ENCODE data around the gene FAM107B. TPM values are rescaled to one million over a fixed set of nuclear protein-coding genes. Genes with fewer than 3 reads are reported as not detected.

The FAM107B gene
- total RNA-seq, 4 donors from 2014 or later: 7.3 to 15.6 (median 13.3) TPM

DNA sequence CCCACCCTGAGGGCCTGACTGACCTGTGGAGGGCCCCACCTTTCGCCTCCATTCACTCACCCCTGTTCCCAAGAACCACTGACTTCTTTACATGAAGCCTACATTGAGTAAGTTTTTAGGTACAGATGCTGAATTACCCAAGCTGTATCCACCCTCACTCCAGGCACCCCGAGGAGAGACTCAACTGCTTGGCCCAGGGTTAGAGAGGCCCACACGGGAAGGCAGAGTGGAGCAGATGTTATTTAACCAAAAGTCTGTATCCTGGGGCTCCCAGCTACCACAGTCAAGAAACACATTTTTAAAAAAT is 230.8 kb downstream of the FAM107B start:
- no peak for ATAC-seq
- Histone ChIP-seq H3K27me3 (no peaks in the 10 kb centered on the region), H3K4me1 (peaks cover 0 to 26% (median 0%) of the 10 kb centered on the region in 3 donors), H3K27ac (peak overlapping the region in 1 of 4 donors; percentile 25), H3K4me3 (no peak overlapping the region), H3K36me3 (no peaks in the 10 kb centered on the region), H3K9me3 (no peaks in the 10 kb centered on the region)
- TF ChIP-seq CTCF (IDR thresholded peaks at IDR 0.05) (no peak), EP300 (IDR thresholded peaks at IDR 0.05) (no peak), POLR2A (IDR thresholded peaks at IDR 0.05) (no peak), POLR2AphosphoS5 (IDR thresholded peaks at IDR 0.05) (no peak)
- 90 to 93% methylated on average over 2 of the region's 3 CpGs for WGBS, 2 donors (ENCODE audit: low coverage in 1 of 2)

DNA sequence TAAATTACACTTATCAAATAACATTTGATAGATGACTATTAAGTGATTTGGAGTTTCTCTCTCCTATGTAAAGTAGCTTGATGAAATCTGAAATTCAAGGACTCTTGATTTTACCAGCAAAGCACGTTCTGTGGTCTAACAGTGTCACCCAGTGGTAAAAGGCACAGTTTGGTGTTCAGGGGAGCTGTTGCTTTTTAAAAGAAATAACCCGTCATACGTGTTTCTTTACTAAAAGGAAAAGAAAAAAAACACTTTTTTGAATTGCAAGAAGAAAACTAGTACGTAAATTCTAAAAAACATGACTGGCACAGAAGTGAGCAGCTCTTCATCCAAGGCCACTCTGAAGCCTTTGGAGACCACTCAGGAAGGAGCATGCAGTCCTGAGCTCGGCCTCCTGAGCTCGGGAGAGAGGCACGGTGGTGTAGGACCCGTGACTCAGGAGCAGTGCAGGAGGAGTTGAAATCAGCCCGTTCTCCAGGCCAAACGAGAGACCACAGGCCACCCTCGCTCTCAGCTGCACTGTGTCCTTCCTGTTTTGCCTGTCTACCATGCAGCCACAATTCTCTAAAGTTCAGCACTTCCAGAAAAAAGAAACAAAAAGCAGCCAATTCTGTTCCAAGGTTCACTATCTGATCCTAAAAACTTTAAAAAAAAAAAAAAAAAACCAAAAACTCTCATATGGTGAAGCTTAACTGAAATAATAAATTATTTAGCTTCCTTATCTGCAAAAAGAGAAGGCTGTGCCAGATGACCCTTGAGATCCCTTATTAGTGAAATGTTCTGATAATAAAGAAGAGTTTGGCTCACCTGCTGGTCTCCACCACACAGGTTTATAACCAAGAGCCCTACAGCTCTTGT is 231.4 kb downstream of the FAM107B start:
- peaks cover 0 to 26% (median 0%) of the 10 kb centered on the region in 3 donors for H3K4me1 ChIP-seq
- no peaks in the 10 kb centered on the region for H3K9me3 ChIP-seq
- peak; percentile 61 for ATAC-seq
- TF ChIP-seq EP300 (IDR thresholded peaks at IDR 0.05): no peak
- peak in 3 of 4 experiments; percentile 40 to 46 (median 41) for TF ChIP-seq CTCF (IDR thresholded peaks at IDR 0.05)
- WGBS, 2 donors (ENCODE audit: low coverage in 1 of 2): 42 to 56% methylated on average over 4 to 11 of the region's 11 CpGs
- no peak overlapping the region for H3K4me3 ChIP-seq
- no peaks in the 10 kb centered on the region for H3K27me3 ChIP-seq
- H3K36me3 ChIP-seq: no peaks in the 10 kb centered on the region
- H3K27ac ChIP-seq: peak overlapping the region in 2 of 4 donors; percentile 25 to 35

DNA sequence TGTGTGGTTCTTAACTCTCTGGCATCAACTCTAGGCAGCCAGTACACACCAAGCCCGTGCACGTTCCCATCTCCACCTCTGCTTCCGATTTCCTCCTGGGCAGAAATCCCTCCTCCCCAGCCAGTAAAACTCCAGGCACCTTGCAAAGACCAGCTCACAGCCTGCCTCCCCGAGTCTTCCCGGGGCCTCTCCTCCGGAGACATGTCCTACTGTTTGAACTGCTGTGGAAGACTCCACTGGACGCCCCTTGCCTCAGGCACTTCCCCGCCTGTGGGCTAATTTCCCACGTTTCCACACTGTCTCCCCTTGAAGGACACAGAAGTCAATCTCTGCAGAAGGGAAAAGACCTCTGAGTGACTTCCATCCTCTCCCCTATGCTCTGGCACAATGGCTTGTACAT is 233.3 kb downstream of the FAM107B start:
- ATAC-seq: no peak
- 87 to 91% methylated on average over 4 to 6 of the region's 9 CpGs for WGBS, 2 donors (ENCODE audit: low coverage in 1 of 2)

GRCh38 chr10:14540611-14541010 is 234.1 kb downstream of the FAM107B start:
- H3K27ac ChIP-seq: no peak overlapping the region
- WGBS, 2 donors (ENCODE audit: low coverage in 1 of 2): 89 to 100% methylated on average over 3 to 5 of the region's 5 CpGs
- no peaks in the 10 kb centered on the region for H3K36me3 ChIP-seq
- TF ChIP-seq CTCF (IDR thresholded peaks at IDR 0.05) (no peak), POLR2A (IDR thresholded peaks at IDR 0.05) (no peak), EP300 (IDR thresholded peaks at IDR 0.05) (no peak)
- H3K9me3 ChIP-seq: no peaks in the 10 kb centered on the region
- H3K27me3 ChIP-seq: no peaks in the 10 kb centered on the region
- H3K4me1 ChIP-seq: peaks cover 0 to 34% (median 0%) of the 10 kb centered on the region in 3 donors
- no peak overlapping the region for H3K4me3 ChIP-seq
- no peak for ATAC-seq

More for the DNA sequence above, 233.3 kb downstream of the FAM107B start:
- no peaks in the 10 kb centered on the region for H3K9me3 ChIP-seq
- no peak overlapping the region for H3K4me3 ChIP-seq
- H3K4me1 ChIP-seq: peaks cover 0 to 34% (median 0%) of the 10 kb centered on the region in 3 donors
- TF ChIP-seq CTCF (IDR thresholded peaks at IDR 0.05) (no peak), EP300 (IDR thresholded peaks at IDR 0.05) (no peak), POLR2AphosphoS5 (IDR thresholded peaks at IDR 0.05) (no peak), POLR2A (IDR thresholded peaks at IDR 0.05) (no peak)
- no peak overlapping the region for H3K27ac ChIP-seq
- H3K36me3 ChIP-seq: no peaks in the 10 kb centered on the region
- H3K27me3 ChIP-seq: no peaks in the 10 kb centered on the region

DNA sequence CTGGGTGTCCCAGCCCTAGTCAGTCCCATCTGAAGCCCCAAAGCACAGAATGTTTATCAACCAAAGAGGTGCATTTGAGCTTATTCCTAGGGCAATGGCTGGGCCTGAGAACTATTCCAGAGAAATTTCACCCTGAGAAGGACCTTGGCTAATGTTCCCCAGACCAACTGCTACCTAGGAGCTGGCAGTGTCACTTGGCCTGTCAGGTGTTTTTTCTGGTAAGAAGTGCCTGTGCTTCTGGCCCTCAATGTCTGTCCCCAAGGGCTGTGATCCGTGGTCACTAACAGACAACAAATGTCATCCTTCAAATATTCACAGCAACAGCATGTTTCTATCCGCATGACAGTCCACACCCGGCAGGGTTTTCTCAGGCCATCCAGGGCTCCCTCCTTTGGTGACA is 234.6 kb downstream of the FAM107B start:
- H3K27me3 ChIP-seq: no peaks in the 10 kb centered on the region
- no peaks in the 10 kb centered on the region for H3K36me3 ChIP-seq
- no peak for ATAC-seq
- peaks cover 0 to 34% (median 0%) of the 10 kb centered on the region in 3 donors for H3K4me1 ChIP-seq
- TF ChIP-seq CTCF (IDR thresholded peaks at IDR 0.05) (no peak), POLR2A (IDR thresholded peaks at IDR 0.05) (no peak), EP300 (IDR thresholded peaks at IDR 0.05) (no peak), POLR2AphosphoS5 (IDR thresholded peaks at IDR 0.05) (no peak)
- 61 to 71% methylated on average over 3 of the region's 3 CpGs for WGBS, 2 donors (ENCODE audit: low coverage in 1 of 2)
- H3K27ac ChIP-seq: no peak overlapping the region
- H3K4me3 ChIP-seq: no peak overlapping the region
- no peaks in the 10 kb centered on the region for H3K9me3 ChIP-seq

Measured in gastroesophageal sphincter (tissue), 4 donors.